ENCODE data around the gene KCNH3.
"Not testable (repeated sequence)": the region's sequence is repeated elsewhere in the genome, so short reads cannot be mapped to it uniquely, and the experiment has no call there.

The KCNH3 gene

GRCh38 chr12:49529414-49529813 is 9.4 kb upstream of the KCNH3 start:
- no peak for DNase-seq

- DNase-seq = no peak
Measured at GRCh38 chr12:49531745-49532144, 7.1 kb upstream of the KCNH3 start.

DNA sequence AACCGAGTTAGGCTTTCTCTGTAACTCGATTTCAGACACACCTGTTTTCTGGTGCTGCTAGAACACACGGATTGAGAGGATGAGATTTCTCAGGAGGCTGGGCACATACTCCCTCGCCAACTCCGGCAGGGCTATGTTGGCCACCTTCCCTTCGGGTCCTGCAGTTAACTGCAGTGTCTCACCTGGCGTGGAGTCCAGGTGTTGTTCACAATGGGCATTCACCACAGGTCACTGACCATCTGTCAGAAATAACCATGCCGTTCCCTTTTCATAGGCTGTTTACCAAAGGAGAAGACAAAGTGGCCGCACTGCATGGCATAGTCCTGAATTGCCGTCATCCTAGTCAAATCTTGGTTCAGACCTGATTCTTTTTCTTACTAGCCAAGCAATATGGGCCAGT is 5.5 kb upstream of the KCNH3 start:
- no peak for DNase-seq

DNA sequence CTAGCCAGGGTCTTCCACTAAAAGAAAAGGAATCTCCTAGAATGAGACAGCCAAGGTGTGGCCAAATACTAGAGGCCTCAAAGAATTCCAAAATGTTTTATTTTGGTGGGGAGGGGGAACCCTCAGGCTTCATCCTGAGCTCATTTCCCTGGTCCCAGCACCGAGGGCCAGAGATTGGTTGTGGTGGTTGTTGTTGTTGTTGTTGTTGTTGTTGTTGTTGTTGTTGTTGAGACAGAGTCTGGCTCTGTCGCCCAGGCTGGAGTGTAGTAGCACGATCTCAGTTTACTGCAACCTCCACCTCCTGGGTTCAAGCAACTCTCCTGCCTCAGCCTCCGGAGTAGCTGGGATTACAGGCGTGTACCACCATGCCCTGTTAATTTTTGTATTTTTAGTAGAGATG is 4.7 kb upstream of the KCNH3 start:
- DNase-seq = not testable (repeated sequence)

- DNase-seq = no peak
Measured at GRCh38 chr12:49534731-49535278, 4.0 kb upstream of the KCNH3 start.

- DNase-seq = no peak
Measured at GRCh38 chr12:49535921-49536525, 2.8 kb upstream of the KCNH3 start.

DNA sequence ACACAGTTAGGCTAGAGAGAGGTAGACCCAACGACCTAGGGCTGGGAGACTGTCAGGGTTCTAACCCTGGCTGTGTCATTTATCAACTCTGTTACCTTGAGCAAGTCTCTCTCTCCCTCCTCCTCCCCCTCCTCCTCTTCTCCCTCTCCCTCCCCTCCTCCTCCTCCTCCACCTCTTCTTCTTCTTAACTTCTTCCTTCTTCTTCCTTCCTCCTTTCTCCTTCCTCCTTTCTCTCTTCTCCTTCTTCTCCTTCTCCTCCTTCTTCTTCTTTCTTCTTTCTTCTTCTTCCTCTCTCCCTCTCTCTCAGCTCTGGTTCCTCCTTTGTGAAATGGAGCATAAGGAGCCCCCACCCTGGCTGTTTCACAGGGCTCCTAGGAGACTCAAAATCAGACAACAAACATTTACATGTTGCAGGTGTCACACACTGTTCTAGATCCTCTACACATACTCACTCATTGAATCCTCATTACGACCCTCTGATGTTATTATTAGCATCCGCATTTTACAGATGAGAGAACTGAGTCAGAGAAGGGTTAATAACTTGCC is 2.2 kb upstream of the KCNH3 start:
- no peak for DNase-seq

DNA sequence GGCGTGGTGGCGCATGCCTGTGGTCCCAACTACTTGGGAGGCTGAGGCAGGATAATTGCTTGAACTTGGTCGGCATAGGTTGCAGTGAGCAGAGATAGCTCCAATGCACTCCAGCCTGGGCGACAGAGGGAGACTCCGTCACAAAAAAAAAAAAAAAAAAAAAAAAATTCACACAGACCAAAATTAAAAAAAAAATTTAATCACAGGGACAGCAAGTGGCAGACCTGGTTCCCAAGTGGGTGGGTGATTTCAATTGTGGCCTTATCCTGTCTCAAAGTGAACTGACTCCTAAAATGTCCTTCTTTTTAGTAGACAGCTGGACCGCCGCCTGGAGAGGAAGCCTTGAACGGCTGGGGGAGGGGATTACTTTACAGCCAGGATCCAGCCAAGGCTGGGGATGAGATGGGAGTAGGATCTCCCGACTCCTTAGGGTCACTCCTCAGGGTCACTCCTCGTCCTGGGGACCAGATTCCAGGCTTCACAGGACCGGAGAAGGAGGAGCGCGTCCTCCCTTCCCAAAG is 1.5 kb upstream of the KCNH3 start:
- no peak for DNase-seq

DNA sequence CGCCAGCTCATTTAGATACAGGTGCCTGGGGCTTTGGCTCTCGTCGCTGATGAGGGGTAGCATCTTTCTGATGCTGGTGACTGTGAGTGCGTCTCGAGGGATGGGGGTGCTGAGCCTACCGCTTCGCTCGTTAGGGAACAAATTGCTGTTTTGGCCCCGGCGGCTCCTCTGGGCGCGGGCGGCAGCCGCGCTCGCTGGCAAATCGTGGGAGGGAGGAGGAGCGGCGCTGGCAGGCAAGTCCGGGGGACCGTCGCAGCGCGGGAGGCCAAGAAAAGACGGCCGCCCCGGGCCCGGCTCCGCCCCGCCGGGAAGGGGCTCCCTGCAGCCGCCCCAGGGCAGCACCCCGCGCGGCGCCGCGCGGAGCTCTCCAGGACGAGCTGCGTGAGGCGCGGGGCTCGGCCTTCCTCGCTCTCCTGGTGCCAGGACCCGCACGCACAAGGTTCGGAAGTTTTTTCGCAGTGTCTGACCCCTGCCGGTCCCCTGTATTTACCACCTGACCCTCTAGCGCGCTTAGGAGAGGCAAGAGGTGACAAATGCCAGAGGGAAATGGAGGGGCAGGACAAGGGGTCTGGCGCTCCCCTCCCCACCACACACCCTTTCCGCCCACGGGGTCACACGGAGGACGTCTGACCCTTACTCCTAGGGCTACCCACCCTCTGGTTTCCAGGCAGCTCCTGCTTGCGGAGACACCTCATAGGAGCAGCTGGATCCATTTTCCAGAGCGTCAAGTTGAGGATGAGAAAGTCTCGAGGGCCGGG is 899 bp upstream of the KCNH3 start:
- DNase-seq = no peak

DNA sequence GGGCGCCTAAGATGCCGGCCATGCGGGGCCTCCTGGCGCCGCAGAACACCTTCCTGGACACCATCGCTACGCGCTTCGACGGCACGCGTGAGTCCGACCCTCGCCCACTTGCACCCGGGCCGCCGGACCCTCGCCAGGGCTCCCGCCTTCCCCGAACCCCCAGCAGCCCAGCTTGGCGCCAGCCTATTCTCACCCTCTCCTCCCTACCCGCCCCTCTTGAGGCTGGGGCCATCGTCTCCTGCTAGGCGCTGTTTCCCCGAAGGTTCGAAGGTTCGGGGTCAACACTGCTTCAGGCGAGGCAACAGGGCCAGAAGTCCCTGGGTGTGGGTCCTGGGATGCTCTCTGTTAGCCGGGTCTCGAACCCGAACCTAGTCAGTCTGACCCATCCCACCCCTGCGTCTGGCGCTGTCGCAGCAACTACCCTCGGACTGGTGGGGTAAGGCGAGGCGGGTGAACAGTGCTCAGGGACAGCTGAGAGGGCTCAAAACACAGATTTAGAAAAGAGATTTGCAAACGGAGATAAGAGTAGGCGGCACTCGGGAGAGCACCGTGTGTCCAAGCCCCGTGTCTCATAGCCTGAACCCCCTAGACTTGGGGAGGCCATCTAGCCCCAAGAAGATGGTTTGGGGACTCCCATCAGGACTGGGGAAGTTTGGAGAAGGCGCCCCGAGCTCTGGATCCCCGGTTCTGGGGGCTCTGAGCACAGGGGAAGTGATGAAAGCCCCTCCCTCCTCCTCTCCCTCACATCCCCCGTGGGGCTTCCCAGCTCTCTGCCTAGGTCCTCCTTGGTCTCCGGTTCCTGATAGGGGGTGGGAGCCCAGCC is 787 bp downstream of the KCNH3 start:
- no peak for DNase-seq

- DNase-seq = no peak
Measured at GRCh38 chr12:49540229-49541139, 1.7 kb downstream of the KCNH3 start.

DNA sequence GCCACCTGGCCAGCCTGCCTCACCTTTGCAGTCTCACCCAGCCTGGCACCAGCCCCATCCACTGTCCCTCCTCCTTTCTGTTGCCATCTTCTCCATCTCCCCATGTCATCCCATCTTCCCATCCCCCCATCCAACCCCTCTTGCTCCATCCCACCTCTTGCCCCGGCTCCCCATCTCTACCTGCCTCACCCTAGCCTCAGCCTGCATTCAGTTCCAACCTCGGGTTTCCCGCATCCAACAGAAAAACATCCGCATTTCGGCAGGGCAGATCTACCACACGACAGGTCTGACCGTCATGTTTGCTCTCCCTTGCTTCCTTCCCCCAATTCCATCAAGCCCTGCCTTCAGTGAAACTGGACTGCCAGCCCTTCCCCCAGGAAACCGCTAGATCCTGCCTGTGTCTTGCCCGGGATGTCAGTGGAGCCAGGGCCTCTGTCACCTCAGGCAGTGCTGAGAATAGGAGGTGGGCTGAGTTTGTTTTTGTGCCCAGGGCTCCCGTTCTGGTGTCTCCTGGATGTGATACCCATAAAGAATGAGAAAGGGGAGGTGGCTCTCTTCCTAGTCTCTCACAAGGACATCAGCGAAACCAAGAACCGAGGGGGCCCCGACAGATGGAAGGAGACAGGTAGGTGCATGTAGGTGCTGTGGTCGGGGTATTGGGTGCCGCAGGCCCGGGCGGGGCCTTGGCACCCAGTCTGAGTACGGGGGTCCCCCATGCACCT is 2.5 kb downstream of the KCNH3 start:
- DNase-seq = no peak

DNA sequence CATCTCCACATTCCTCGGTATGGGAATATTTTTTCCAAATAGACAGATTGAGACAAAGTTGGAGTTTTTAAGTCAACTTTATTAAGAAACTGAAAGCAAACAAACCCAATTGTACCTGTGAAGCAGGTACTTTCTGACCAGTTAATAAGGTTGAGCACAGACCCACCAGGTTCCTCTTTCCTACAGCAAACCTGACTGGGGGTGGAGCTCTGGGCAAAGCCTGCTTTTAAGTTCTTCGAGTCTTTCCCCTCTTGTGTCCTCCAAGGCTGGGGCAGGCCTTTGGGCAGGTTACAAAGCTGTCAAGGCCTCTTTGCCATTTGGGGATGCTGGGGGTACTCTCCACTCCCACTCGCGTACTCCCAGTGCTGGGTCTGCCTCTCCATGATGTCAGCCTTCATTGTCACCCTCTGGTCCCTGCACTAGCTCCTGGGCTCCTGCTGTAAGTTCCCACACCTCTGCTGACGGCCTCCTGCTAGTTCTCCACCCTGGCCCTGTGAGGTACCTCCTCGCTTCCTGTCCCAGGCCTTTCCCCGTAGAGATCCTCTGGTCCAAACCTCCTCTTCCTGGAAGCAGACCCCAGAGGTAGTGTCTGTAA is 3.2 kb downstream of the KCNH3 start:
- DNase-seq = no peak

GRCh38 chr12:49542592-49543160 is 3.8 kb downstream of the KCNH3 start:
- DNase-seq = no peak

GRCh38 chr12:49543221-49543913 is 4.5 kb downstream of the KCNH3 start:
- no peak for DNase-seq

DNA sequence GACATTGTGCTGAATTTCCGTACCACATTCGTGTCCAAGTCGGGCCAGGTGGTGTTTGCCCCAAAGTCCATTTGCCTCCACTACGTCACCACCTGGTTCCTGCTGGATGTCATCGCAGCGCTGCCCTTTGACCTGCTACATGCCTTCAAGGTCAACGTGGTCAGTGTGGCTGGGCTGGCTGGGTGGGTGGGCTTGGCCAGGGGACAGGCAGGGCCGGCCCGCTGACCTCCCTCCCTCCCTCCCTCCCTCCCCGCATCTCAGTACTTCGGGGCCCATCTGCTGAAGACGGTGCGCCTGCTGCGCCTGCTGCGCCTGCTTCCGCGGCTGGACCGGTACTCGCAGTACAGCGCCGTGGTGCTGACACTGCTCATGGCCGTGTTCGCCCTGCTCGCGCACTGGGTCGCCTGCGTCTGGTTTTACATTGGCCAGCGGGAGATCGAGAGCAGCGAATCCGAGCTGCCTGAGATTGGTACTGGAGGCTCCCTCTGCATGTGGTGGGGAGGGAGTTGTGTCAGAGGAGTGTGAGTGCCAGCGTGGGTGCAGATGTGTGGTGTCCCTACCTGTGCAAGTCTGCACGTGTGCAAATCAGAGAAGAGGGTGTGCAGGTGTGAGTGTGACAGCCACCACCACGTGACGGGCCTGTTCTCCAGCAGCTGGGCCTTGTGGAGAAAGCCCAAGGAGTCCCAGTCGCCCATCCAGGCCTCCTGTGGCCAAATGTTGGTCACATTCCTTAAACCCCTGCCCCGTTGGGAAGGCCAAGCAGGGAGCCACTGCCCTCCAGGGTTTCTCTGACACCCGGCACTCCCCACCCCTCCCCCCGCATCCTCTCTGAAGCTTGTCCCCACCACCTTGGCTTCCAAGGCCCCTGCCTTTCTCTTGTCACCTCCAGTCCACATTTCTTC is 5.3 kb downstream of the KCNH3 start:
- no peak for DNase-seq

- no peak for DNase-seq
Measured at GRCh38 chr12:49545815-49546214, 7.0 kb downstream of the KCNH3 start.

- DNase-seq = no peak
Measured at GRCh38 chr12:49546481-49546880, 7.7 kb downstream of the KCNH3 start.

Measured in fibroblast of skin of abdomen (primary cell).